LHCN-M2 (cell line): Measurements from ENCODE around the gene CHST11. TPM values are rescaled to one million over a fixed set of nuclear protein-coding genes. Genes with fewer than 3 reads are reported as not detected.

Experiments
- DNase-seq: peaks from one replicate; pipeline ENCODE4 v3.0.0-alpha.2; 2012; ENCODE audit warnings: low read depth
- total RNA-seq: library from RNA; depleted of rRNA; stranded (reverse); fragments of >200 nt; gene quantifications from 2 replicates; pipeline ENCODE4 v1.2.3, GENCODE V29; 2014

CHST11 gene
- total RNA-seq, 1 experiment from 2014 or later: 3.4 TPM

- peak; percentile 62 for DNase-seq
Measured at GRCh38 chr12:104672501-104673265, 215.9 kb downstream of the CHST11 start.

- DNase-seq: no peak
Measured at GRCh38 chr12:104673294-104673693, 216.5 kb downstream of the CHST11 start.

- DNase-seq: peak; percentile 21
Measured at GRCh38 chr12:104673696-104674482, 217.1 kb downstream of the CHST11 start.

- DNase-seq: no peak
Measured at GRCh38 chr12:104676636-104677035, 219.9 kb downstream of the CHST11 start.

- no peak for DNase-seq
Measured at GRCh38 chr12:104677441-104678089, 220.8 kb downstream of the CHST11 start.

GRCh38 chr12:104680070-104680469 is 223.3 kb downstream of the CHST11 start:
- no peak for DNase-seq

- peak; percentile 15 for DNase-seq
Measured at GRCh38 chr12:104680491-104680890, 223.7 kb downstream of the CHST11 start.

- DNase-seq: no peak
Measured at GRCh38 chr12:104681012-104681690, 224.4 kb downstream of the CHST11 start.

GRCh38 chr12:104682790-104683279 is 226.1 kb downstream of the CHST11 start:
- no peak for DNase-seq

- DNase-seq: no peak
Measured at GRCh38 chr12:104683831-104684503, 227.2 kb downstream of the CHST11 start.

- no peak for DNase-seq
Measured at GRCh38 chr12:104684884-104685283, 228.1 kb downstream of the CHST11 start.

- no peak for DNase-seq
Measured at GRCh38 chr12:104685366-104685765, 228.6 kb downstream of the CHST11 start.

- DNase-seq: peak; percentile 54
Measured at GRCh38 chr12:104686196-104686595, 229.4 kb downstream of the CHST11 start.

GRCh38 chr12:104687823-104688573 is 231.2 kb downstream of the CHST11 start:
- no peak for DNase-seq

- DNase-seq: no peak
Measured at GRCh38 chr12:104689635-104690034, 232.9 kb downstream of the CHST11 start.

GRCh38 chr12:104691721-104692556 is 235.2 kb downstream of the CHST11 start:
- DNase-seq: no peak

GRCh38 chr12:104692557-104693218 is 235.9 kb downstream of the CHST11 start:
- DNase-seq: no peak

- DNase-seq: no peak
Measured at GRCh38 chr12:104693493-104693892, 236.7 kb downstream of the CHST11 start.

- DNase-seq: no peak
Measured at GRCh38 chr12:104694161-104694560, 237.4 kb downstream of the CHST11 start.
